Tibial nerve (tissue), 4 donors: ENCODE data around the gene COQ10B. TPM values are rescaled to one million over a fixed set of nuclear protein-coding genes. Genes with fewer than 3 reads are reported as not detected.
A peak's percentile ranks its signal among the peaks of the same experiment; 100 is the strongest.

ENCODE experiments used
- DNase-seq, 2 donors: peaks; one replicate each; pipeline ENCODE4 v3.0.0-alpha.2; 2019; ENCODE audit warnings: low spot score in 2 of 2
- H3K27ac ChIP-seq, 4 donors: fragments of 200-600 bp; sonication (generic) in 3 of 4; one replicate each; pipeline ENCODE4 v1.5.1; 2017 to 2019; ENCODE audit warnings: mild to moderate bottlenecking in 1 of 4
- H3K27me3 ChIP-seq, 2 donors: fragments of 200-600 bp; sonication (generic) in 1 of 2; one replicate each; pipeline versions ENCODE4 v1.5.1 to v1.6.0; 2017 to 2019
- H3K36me3 ChIP-seq, 3 donors: fragments of 200-600 bp; sonication (generic); one replicate each; pipeline ENCODE4 v1.5.1; 2018 to 2019
- H3K4me1 ChIP-seq, 4 donors: fragments of 200-600 bp; sonication (generic) in 3 of 4; one replicate each; pipeline ENCODE4 v1.5.1; 2017 to 2019
- H3K4me3 ChIP-seq, 4 donors: fragments of 200-600 bp; sonication (generic) in 3 of 4; one replicate each; pipeline ENCODE4 v1.5.1; 2017 to 2019; ENCODE audit warnings: mild to moderate bottlenecking in 1 of 4, moderate library complexity in 1 of 4
- H3K9me3 ChIP-seq, 4 donors: fragments of 200-600 bp; sonication (generic) in 3 of 4; one replicate each; pipeline ENCODE4 v1.5.1; 2017 to 2019
- EP300 ChIP-seq, 2 donors: sonication (generic); formaldehyde crosslinking; IDR thresholded peaks; one replicate each; pipeline ENCODE4 v1.6.1; 2017; ENCODE audit warnings: antibody characterized with exemption in 2 of 2, mild to moderate bottlenecking in 1 of 2
- POLR2A ChIP-seq, 2 donors: fragments of 450-650 bp; IDR thresholded peaks; one replicate each; pipeline ENCODE4 v1.6.1; 2017; ENCODE audit warnings: antibody characterized with exemption in 2 of 2, mild to moderate bottlenecking in 2 of 2, moderate library complexity in 2 of 2
- WGBS, 2 donors: methylation state at CpG; one replicate each; pipeline ENCODE4 v1.1.5; 2018; 5-methylcytosine and 5-hydroxymethylcytosine counted together
- small RNA-seq: library from RNA; depleted of rRNA; stranded (forward); fragments of <200 nt; gene quantifications from one replicate; pipeline ENCODE3, GENCODE V24; 2016
- total RNA-seq, 4 donors: library from RNA; depleted of rRNA; stranded (reverse); fragments of >200 nt; gene quantifications; one replicate each; pipeline ENCODE4 v1.1.0, GENCODE V29; 2016
- TF ChIP-seq, protein P1 (sequence below), 5 experiments: fragments of 200-600 bp in 3 of 5; fragments of 450-650 bp in 2 of 5; sonication (generic) in 3 of 5; IDR thresholded peaks; one replicate each; pipeline ENCODE4 v1.5.1; 2016 to 2019; ENCODE audit warnings: antibody characterized with exemption in 5 of 5, mild to moderate bottlenecking in 3 of 5, moderate library complexity in 2 of 5

COQ10B gene
- total RNA-seq, 4 donors from 2014 or later, result 17.8 to 21.0 (median 19.1) TPM

DNA sequence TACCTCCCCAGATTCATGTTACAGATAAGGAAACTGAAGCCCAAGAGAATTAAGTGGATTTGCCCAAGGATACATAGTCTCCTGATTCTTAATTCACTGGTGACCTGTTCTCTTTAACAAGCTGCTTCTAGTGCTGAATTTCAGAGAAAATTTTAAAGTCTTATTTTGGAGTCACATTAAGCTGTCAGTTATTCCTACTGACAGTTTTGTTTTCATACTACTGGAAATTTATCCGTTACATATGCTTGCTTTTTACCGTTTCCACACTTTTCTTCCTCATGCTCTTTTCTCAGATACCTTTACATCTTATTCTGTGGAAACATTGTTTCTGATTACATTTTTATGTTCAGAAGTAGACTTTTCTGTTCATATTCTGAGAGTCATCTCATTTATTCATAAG lies 63.8 kb downstream of the COQ10B start:
- Histone ChIP-seq H3K27me3 (no peaks in the 10 kb centered on the region), H3K4me3 (peak overlapping the region in 2 of 4 donors; percentile 87 to 91), H3K4me1 (peaks cover 0 to 40% (median 8%) of the 10 kb centered on the region in 4 donors), H3K9me3 (no peaks in the 10 kb centered on the region), H3K27ac (peak overlapping the region in 3 of 4 donors; percentile 88 to 97 (median 91)), H3K36me3 (peaks cover 0 to 19% (median 0%) of the 10 kb centered on the region in 3 donors)
- TF ChIP-seq, protein P1, sequence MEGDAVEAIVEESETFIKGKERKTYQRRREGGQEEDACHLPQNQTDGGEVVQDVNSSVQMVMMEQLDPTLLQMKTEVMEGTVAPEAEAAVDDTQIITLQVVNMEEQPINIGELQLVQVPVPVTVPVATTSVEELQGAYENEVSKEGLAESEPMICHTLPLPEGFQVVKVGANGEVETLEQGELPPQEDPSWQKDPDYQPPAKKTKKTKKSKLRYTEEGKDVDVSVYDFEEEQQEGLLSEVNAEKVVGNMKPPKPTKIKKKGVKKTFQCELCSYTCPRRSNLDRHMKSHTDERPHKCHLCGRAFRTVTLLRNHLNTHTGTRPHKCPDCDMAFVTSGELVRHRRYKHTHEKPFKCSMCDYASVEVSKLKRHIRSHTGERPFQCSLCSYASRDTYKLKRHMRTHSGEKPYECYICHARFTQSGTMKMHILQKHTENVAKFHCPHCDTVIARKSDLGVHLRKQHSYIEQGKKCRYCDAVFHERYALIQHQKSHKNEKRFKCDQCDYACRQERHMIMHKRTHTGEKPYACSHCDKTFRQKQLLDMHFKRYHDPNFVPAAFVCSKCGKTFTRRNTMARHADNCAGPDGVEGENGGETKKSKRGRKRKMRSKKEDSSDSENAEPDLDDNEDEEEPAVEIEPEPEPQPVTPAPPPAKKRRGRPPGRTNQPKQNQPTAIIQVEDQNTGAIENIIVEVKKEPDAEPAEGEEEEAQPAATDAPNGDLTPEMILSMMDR (IDR thresholded peaks at IDR 0.05), result no peak
- TF ChIP-seq EP300 (IDR thresholded peaks at IDR 0.05) (no peak), POLR2A (IDR thresholded peaks at IDR 0.05) (no peak)
- WGBS, 2 donors, result 27 to 28% methylated on average over 2 of the region's 2 CpGs
- no peak for DNase-seq

Small RNA genes within 50 kb of the gene (small RNA-seq; reads per million reads assigned to genes)
- gene RF00394 (not detected), gene RNU6-1029P (not detected)

Other genes with a start within 250 kb of the COQ10B start
- gene ANKRD44, start 142.8 kb upstream of the COQ10B start, total RNA-seq, result 10 to 100 TPM; 28.5 to 48.9 (median 41.5) TPM
- 100 to 1,000 TPM; 274 to 335 (median 303) TPM for gene SF3B1, start 18.5 kb upstream of the COQ10B start, total RNA-seq
- gene HSPD1, start 46.3 kb downstream of the COQ10B start, total RNA-seq, result 100 to 1,000 TPM in 3 of 4 donors, 10 to 100 TPM in 1; 76.1 to 160 (median 119) TPM
- 10 to 100 TPM; 47.5 to 79.5 (median 65.4) TPM for gene HSPE1, start 46.8 kb downstream of the COQ10B start, total RNA-seq
- gene MOB4, start 62.5 kb downstream of the COQ10B start, total RNA-seq, result 10 to 100 TPM; 14.7 to 21.9 (median 18.4) TPM
- gene RFTN2, start 222.0 kb downstream of the COQ10B start, total RNA-seq, result 10 to 100 TPM; 13.5 to 45.8 (median 38.6) TPM